Dermis microvascular lymphatic vessel endothelial cell (primary cell): ENCODE data around the gene CDC42EP1. TPM values are rescaled to one million over a fixed set of nuclear protein-coding genes. Genes with fewer than 3 reads are reported as not detected.
"Not testable (repeated sequence)": the region's sequence is repeated elsewhere in the genome, so short reads cannot be mapped to it uniquely, and the experiment has no call there.

ENCODE experiments used
- DNase-seq, 2 donors: peaks; one replicate each; pipeline versions ENCODE4 v3.0.0 to v3.0.0-alpha.2; 2010; ENCODE audit warnings: low read depth in 2 of 2
- total RNA-seq: library from RNA; depleted of rRNA; stranded (reverse); fragments of >200 nt; gene quantifications from 2 replicates; pipeline ENCODE4 v1.2.1, GENCODE V29; 2014

Gene CDC42EP1
- 6.8 and 14.8 TPM in 2 replicates for total RNA-seq

- DNase-seq: peak in 1 of 2 donors; percentile 54
Observed at GRCh38 chr22:37559901-37560607, at the start of gene CDC42EP1. Gene CDC42EP1, plus strand, starts transcription at chr22:37560480. Its CDS starts 5,870 bp downstream, at chr22:37566350.

- no peak for DNase-seq
Observed at GRCh38 chr22:37511395-37512104, 48.7 kb upstream of the CDC42EP1 start.

GRCh38 chr22:37514526-37515051 is 45.7 kb upstream of the CDC42EP1 start:
- DNase-seq: no peak

DNA sequence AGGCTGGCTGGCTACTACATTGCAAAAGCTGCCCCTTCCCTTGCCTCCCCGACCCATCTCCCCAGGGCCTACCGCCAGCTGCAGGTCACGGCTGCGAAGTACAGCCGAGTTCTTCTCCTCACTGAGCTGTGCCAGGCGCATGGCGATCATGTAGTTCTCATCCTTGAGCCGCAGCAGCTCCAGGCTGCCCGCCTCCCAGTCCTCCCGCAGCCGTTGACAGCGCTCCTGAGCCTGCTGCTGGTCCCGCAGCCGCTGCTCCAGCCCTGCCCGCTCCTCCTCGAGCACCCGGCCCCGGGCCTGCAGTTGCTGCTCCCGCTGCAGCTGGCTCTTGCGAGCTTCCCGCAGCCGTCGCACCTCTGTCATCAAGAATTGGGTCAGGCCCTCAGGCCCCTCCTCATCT is 44.4 kb upstream of the CDC42EP1 start:
- no peak for DNase-seq

- DNase-seq: no peak
Observed at GRCh38 chr22:37516456-37516855, 43.8 kb upstream of the CDC42EP1 start.

GRCh38 chr22:37517826-37518450 is 42.3 kb upstream of the CDC42EP1 start:
- no peak for DNase-seq

GRCh38 chr22:37518509-37519267 is 41.6 kb upstream of the CDC42EP1 start:
- DNase-seq: no peak

DNA sequence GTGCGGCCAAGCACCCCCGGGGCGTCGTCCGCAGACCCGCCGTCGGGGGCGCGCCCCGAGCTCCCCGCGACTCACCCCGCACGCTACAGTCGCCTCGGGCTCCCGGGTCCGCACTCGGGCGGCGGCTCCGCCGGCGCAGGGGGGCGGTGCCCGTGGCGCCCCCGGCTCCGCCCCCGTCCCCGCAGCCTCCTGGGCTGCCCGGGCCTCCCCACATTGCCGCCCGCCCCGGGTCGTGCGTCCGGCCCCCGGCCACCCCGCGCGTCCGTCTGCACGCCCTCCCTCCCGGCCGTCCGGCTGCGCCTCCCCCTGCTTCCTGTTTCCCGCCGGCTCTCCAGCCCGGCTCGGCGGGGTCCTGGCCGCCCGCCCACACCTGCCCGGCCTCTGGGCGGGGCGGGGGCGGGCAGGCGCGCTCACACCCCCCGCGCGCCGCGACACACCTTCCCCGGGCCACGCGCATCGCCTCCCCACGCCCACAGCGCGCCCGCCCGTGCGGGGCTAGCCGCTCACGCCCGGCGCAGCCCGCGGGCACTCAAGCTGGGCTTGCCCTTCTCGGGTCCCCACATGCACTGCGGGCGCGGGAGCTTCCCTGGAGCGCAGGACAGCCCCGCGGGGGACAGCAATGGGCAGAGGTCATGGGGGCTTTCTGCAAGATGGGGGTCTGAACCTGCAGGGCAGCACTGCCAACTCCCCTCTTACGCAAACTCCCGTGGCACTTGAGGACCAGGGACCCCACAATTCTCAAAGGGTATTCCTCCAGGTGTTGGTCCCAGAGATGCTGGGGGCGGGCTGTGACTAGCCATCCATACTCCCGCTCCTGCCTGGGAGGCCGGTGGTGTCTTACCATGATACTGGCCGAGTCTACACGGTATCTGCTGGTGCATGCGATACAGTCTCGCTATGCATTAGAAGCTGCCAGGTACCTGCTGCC is 40.7 kb upstream of the CDC42EP1 start, which contains the start of gene CARD10:
Gene CARD10 (minus strand): TSS at position 148 of the 928 bp plus-strand sequence. CDS start 215 bp downstream, outside the sequence.
- DNase-seq: peak in 1 of 2 donors; percentile 73

DNA sequence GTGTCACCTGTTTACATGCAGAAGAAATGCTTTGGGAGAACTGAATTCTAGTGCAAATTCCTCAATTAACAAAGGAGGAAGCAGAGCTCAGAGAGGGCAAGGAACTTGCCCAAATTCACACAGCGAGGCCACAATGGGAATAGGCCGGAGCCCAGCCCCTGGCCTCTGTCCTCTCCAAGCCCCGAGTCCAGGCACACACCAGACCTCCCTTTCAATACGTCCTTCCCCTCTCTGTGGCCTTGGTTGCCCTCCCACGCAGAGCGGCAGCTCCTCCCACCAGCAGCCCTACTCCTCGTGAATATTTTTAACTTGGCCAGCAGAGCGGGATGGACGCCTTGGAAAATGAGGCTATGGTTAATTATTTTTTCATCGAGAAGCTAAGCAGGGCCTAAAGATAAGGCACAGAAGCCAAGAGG is 39.5 kb upstream of the CDC42EP1 start:
- DNase-seq: no peak

DNA sequence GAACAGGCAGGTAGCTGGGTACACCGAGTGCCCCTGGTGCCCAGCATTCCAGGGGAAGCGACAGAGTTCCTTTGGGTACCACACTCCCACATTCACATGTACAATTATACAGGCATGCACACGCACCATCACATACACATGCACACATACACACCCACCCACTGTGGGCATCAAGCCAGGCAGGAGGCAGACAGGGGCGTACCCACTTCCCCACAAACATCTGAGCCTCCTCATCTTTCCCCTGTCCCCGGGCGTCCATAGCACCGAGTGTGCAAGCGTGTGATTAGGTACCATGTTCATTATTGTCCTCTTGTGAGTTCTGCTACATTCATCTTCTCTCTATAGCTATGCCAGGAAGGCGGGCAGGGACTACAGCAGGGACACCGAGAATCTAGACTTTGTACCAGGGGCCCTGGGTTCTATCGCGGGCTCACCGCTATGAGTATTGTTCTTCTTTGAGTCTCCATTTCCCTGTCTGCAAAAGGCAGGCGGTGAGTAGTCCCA is 39.0 kb upstream of the CDC42EP1 start:
- no peak for DNase-seq

GRCh38 chr22:37522482-37522881 is 37.8 kb upstream of the CDC42EP1 start:
- DNase-seq: no peak

GRCh38 chr22:37525073-37525745 is 35.1 kb upstream of the CDC42EP1 start:
- DNase-seq: peak in 1 of 2 donors; percentile 83

GRCh38 chr22:37525746-37526350 is 34.4 kb upstream of the CDC42EP1 start:
- no peak for DNase-seq

GRCh38 chr22:37526376-37526775 is 33.9 kb upstream of the CDC42EP1 start:
- peak in 1 of 2 donors; percentile 31 for DNase-seq

GRCh38 chr22:37527081-37527752 is 33.1 kb upstream of the CDC42EP1 start:
- DNase-seq: not testable (repeated sequence)

GRCh38 chr22:37527952-37528351 is 32.3 kb upstream of the CDC42EP1 start:
- DNase-seq: not testable (repeated sequence)

DNA sequence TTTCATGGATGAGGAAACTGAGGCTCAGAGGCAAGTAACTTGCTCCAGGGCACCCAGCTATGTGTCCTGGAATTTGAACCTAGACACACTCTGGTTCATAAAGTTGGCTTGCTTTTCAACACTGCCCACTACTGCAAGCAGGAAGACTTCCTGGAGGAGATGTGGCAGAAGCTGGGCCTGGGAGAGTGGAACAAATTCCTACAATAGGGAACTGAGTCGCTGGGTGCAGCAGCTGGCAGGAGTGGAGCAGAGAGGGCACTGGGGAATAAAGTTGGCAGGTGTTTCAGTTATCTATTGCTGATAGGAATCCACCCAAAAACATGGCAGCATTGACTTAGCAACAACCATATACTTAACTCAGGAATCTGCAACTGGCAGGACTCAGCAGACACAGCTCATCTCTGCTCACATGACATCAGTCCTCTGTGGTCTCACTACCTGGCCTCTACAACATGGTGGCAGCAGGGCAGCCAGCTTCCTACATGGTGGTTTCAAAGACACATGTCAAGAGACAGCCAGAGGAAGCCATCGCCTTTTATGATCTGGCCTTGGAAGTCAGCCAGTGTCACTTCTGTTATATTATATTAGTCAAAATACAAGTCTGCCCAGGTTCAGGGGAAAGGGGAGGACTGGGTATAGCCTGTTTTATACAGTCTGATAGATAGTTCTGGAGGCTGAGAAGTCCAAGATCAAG is 30.5 kb upstream of the CDC42EP1 start:
- no peak for DNase-seq

DNA sequence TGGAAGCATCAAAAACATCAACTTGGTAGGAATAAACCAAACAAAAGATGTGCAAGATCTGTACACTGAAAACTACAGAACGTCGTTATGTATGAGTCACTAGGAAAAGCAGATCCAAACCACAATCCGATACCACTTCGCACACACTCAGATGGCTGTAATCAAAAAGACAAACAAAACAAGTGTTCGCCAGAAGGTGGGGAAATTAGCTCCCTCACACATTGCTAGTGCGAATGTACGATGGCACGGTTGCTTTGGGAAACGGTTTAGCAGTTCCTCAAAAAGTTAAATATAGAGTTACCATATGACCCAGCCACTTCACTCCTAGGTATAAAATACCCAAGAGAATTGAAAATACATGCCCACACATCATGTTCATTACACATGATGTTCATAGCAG is 26.3 kb upstream of the CDC42EP1 start:
- DNase-seq: peak in 1 of 2 donors; percentile 61
